Measurements from ENCODE around the gene PIAS2. TPM values are rescaled to one million over a fixed set of nuclear protein-coding genes. Genes with fewer than 3 reads are reported as not detected.
"Not testable (repeated sequence)": the region's sequence is repeated elsewhere in the genome, so short reads cannot be mapped to it uniquely, and the experiment has no call there.

The PIAS2 gene
- total and polyA plus RNA-seq, 9 of the 15 experiments (the other 6 are each of a cell fraction or from before 2014, with no cell fraction given) = 2.9 to 23.9 (median 12.0) TPM

- TF ChIP-seq JUN (IDR thresholded peaks at IDR 0.05; ENCODE audit: borderline replicate concordance, low read depth, low read length) = no peak
- no peak for TF ChIP-seq JUN (CRISPR knock-in tag; IDR thresholded peaks at IDR 0.05; ENCODE audit: borderline replicate concordance)
- TF ChIP-seq CBX5 (IDR thresholded peaks at IDR 0.05; ENCODE audit: borderline replicate concordance, low read depth) = no peak
- no peak for TF ChIP-seq PRPF4 (IDR thresholded peaks at IDR 0.05; ENCODE audit: insufficient read depth, low read depth, low read length, poor library complexity, severe bottlenecking)
- TF ChIP-seq, protein P1, sequence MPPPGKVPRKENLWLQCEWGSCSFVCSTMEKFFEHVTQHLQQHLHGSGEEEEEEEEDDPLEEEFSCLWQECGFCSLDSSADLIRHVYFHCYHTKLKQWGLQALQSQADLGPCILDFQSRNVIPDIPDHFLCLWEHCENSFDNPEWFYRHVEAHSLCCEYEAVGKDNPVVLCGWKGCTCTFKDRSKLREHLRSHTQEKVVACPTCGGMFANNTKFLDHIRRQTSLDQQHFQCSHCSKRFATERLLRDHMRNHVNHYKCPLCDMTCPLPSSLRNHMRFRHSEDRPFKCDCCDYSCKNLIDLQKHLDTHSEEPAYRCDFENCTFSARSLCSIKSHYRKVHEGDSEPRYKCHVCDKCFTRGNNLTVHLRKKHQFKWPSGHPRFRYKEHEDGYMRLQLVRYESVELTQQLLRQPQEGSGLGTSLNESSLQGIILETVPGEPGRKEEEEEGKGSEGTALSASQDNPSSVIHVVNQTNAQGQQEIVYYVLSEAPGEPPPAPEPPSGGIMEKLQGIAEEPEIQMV (tag; conservative IDR thresholded peaks at IDR 0.05; ENCODE audit: low read depth) = no peak
- TF ChIP-seq TBP (optimal IDR thresholded peaks at IDR 0.05; ENCODE audit: low read depth, low read length) = peak; percentile 61
- TF ChIP-seq BDP1 (IDR thresholded peaks at IDR 0.05; ENCODE audit: insufficient read depth, insufficient read length) = no peak
- peak; percentile 44; the same call in 1 of the 2 replicates for TF ChIP-seq CBX1 (IDR thresholded peaks at IDR 0.05; ENCODE audit: low read depth)
- peak; percentile 78 for TF ChIP-seq PCBP1 (IDR thresholded peaks at IDR 0.05; ENCODE audit: low read depth, low read length, poor library complexity, severe bottlenecking)
- TF ChIP-seq ZNF431 (CRISPR knock-in tag; IDR thresholded peaks at IDR 0.05) = no peak
These were observed at the start of gene PIAS2, which contains the start of gene KATNAL2 (continued) for GRCh38 chr18:46917108-46917802.

- H3K4me3 ChIP-seq; H2AFZ ChIP-seq (ENCODE audit: low read depth, low read length); CTCF ChIA-PET (ENCODE audit: low intra/inter-chr PET ratio); H4K20me1 ChIP-seq (replicated peaks; ENCODE audit: control insufficient read depth, insufficient read depth, low read length); intact Hi-C loops (cut with micrococcal nuclease); H3K27ac ChIP-seq (ENCODE audit: extremely low read depth, low read depth, low read length); DNase-seq (ENCODE audit: extremely low read depth in 1 of 4, low spot score in 3 of 4); H3K9me1 ChIP-seq (ENCODE audit: control insufficient read depth, insufficient read depth, low read length); H3K9me3 ChIP-seq (replicated peaks; ENCODE audit: control insufficient read depth, insufficient read depth, low read depth, low read length); in situ Hi-C loops (cut with MboI); H3K9ac ChIP-seq (ENCODE audit: insufficient read depth in 1 of 2, low read depth in 2 of 2, low read length in 2 of 2); POLR2A ChIA-PET; ATAC-seq; H3K27me3 ChIP-seq (ENCODE audit: control insufficient read depth in 2 of 2, insufficient read depth in 2 of 2, low read length in 2 of 2); H3K36me3 ChIP-seq (ENCODE audit: control insufficient read depth, insufficient read depth, low read length); BruUV-seq (replicated peaks); H3K79me2 ChIP-seq (ENCODE audit: control insufficient read depth, insufficient read depth, low read length); H3K4me1 ChIP-seq (replicated peaks in 1 of 2; ENCODE audit: control insufficient read depth in 2 of 2, insufficient read depth in 2 of 2, low read length in 2 of 2); H3K4me2 ChIP-seq (ENCODE audit: insufficient read depth, low read length): not testable (repeated sequence)
- WGBS (ENCODE audit: insufficient coverage, low coverage, missing lambda C conversion rate) = no CpG with 5 or more reads among the region's 10 CpGs
- peak; percentile 49 for FAIRE-seq
These were observed 49.0 kb upstream of the PIAS2 start for GRCh38 chr18:46966266-46966665.

DNA sequence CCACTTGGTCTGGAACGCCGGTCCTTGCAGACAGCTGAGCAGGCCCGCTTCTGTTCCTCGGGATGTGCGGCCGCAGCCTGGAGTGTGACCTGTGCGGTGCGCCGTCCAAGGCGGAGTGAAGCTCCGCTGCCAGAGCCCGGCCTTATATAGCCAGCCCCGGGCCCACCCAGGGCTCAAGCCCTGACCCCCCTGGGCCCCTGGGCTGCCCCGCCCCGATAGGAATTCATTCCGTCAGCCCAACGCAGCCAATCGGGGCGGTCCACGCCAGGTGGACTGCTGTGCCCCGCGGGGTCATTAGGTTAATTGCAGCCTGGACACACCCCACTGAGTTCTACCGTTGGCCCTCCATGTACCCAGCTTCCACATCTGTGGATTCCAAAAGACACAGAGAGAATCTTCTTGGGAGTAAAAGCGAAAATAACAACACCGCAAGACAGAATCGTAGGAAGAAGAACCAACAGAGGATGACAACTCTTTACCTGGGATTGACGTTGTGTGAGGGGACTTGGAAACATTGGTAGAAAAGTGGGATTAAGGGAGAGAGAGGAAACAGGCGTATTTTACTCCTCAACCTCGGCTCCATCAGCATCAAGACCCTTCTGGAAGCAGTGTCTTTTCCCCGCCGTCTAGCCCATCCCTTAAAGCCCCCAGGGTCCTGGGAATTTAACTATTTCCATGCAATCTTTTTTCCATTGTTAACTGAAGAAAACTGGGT lies 47.4 kb upstream of the PIAS2 start:
- CTCF ChIA-PET (ENCODE audit: low intra/inter-chr PET ratio); H3K9me1 ChIP-seq (ENCODE audit: control insufficient read depth, insufficient read depth, low read length): not testable (repeated sequence)
- ATAC-seq = peak; percentile 42; the same call in 2 of the 3 replicates

More for the DNA sequence above, 47.4 kb upstream of the PIAS2 start:
- POLR2A ChIA-PET; H3K79me2 ChIP-seq (ENCODE audit: control insufficient read depth, insufficient read depth, low read length); FAIRE-seq; intact Hi-C loops (cut with micrococcal nuclease); H3K36me3 ChIP-seq (ENCODE audit: control insufficient read depth, insufficient read depth, low read length); H3K4me1 ChIP-seq (replicated peaks in 1 of 2; ENCODE audit: control insufficient read depth in 2 of 2, insufficient read depth in 2 of 2, low read length in 2 of 2); H3K9me3 ChIP-seq (replicated peaks; ENCODE audit: control insufficient read depth, insufficient read depth, low read depth, low read length); BruUV-seq (replicated peaks); H3K27ac ChIP-seq (ENCODE audit: extremely low read depth, low read depth, low read length); H3K9ac ChIP-seq (ENCODE audit: insufficient read depth in 1 of 2, low read depth in 2 of 2, low read length in 2 of 2); H3K4me2 ChIP-seq (ENCODE audit: insufficient read depth, low read length); H3K27me3 ChIP-seq (ENCODE audit: control insufficient read depth in 2 of 2, insufficient read depth in 2 of 2, low read length in 2 of 2); H2AFZ ChIP-seq (ENCODE audit: low read depth, low read length); H3K4me3 ChIP-seq; in situ Hi-C loops (cut with MboI); DNase-seq (ENCODE audit: extremely low read depth in 1 of 4, low spot score in 3 of 4); H4K20me1 ChIP-seq (replicated peaks; ENCODE audit: control insufficient read depth, insufficient read depth, low read length): not testable (repeated sequence)
- WGBS (ENCODE audit: insufficient coverage, low coverage, missing lambda C conversion rate) = no CpG with 5 or more reads among the region's 31 CpGs
